ENCODE measurements around the gene TLX3. TPM values are rescaled to one million over a fixed set of nuclear protein-coding genes. Genes with fewer than 3 reads are reported as not detected.

Gene TLX3
- total and polyA plus RNA-seq, 2 of the 8 experiments (the other 6 are each of a cell fraction or from before 2014, with no cell fraction given): not detected

DNA sequence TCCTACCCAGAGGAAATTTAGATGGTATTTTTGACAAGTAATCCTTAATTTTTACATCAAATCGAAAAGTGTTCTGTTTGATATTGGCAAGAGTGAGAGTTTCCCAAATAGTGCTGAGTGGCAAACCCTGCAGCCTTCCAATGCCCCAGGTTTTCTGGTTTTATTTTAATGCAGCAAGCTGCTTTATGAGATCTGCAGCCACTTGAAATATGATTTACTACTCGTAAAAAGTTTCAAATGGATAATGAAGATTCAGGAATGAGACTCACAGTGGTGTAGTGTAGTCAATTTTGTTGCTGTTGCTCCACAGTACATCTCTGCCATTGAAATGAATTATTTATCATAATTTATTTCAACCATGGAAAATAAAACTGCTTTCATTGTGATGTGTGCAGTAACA is 23.6 kb upstream of the TLX3 start:
- Histone ChIP-seq H3K56ac (replicated peaks; ENCODE audit: insufficient read length, low read depth, low read length) (no peak overlapping the region), H3K14ac (ENCODE audit: insufficient read length) (no peak overlapping the region), H2BK5ac (ENCODE audit: low read depth, low read length) (no peak overlapping the region), H3K23ac (ENCODE audit: insufficient read length) (no peak overlapping the region), H3K4me1 (replicated peaks in 1 of 4; ENCODE audit: control insufficient read depth in 3 of 4, insufficient read depth in 4 of 4, low read length in 3 of 4) (no peaks in the 10 kb centered on the region), H3K79me1 (ENCODE audit: low read depth, low read length) (no peaks in the 10 kb centered on the region), H3K18ac (ENCODE audit: extremely low read depth, low read length) (no peak overlapping the region), H3K79me2 (ENCODE audit: control insufficient read depth in 1 of 2, insufficient read depth in 2 of 2, low read length in 2 of 2) (no peaks in the 10 kb centered on the region), H3K27ac (ENCODE audit: low read depth, low read length) (no peak overlapping the region), H3K4ac (replicated peaks; ENCODE audit: insufficient read length, low read depth, low read length) (no peak overlapping the region), H2BK120ac (replicated peaks; ENCODE audit: low read depth, low read length) (no peak overlapping the region), H4K91ac (replicated peaks; ENCODE audit: insufficient read length, low read length) (no peak overlapping the region), H3K27me3 (replicated peaks in 1 of 4; ENCODE audit: control insufficient read depth in 3 of 4, extremely low read depth in 1 of 4, insufficient read depth in 3 of 4, low read length in 3 of 4) (no peaks in the 10 kb centered on the region), H3K9ac (replicated peaks in 1 of 4; ENCODE audit: extremely low read depth in 1 of 4, low read depth in 3 of 4, low read length in 3 of 4) (no peak overlapping the region), H2BK20ac (ENCODE audit: low read length) (no peak overlapping the region), H2BK15ac (ENCODE audit: low read length) (no peak overlapping the region), H4K20me1 (replicated peaks in 1 of 2; ENCODE audit: control insufficient read depth in 1 of 2, insufficient read depth in 2 of 2, low read length in 2 of 2) (no peaks in the 10 kb centered on the region), H3K4me2 (ENCODE audit: insufficient read depth in 1 of 2, low read depth in 2 of 2, low read length in 2 of 2) (no peak overlapping the region), H3K23me2 (ENCODE audit: low read depth, low read length) (no peaks in the 10 kb centered on the region), H4K8ac (ENCODE audit: extremely low read depth, insufficient read depth, low read length) (no peak overlapping the region), H2AFZ (ENCODE audit: low read length) (no peak overlapping the region), H3K36me3 (ENCODE audit: control insufficient read depth in 2 of 4, insufficient read depth in 4 of 4, low read length in 3 of 4) (no peaks in the 10 kb centered on the region), H2BK12ac (ENCODE audit: low read depth, low read length) (no peak overlapping the region), H2AK5ac (ENCODE audit: low read depth, low read length) (no peak overlapping the region), H3K4me3 (ENCODE audit: extremely low read depth in 1 of 4, insufficient read depth in 2 of 4, low read depth in 3 of 4, low read length in 4 of 4) (no peak overlapping the region), H4K5ac (ENCODE audit: insufficient read length, low read depth, low read length) (no peak overlapping the region), H3K9me3 (ENCODE audit: insufficient read depth in 2 of 2, low read depth in 1 of 2, low read length in 1 of 2) (no peaks in the 10 kb centered on the region)
- WGBS, 2 experiments (ENCODE audit: extremely low coverage in 1 of 2, insufficient coverage in 1 of 2, insufficient read length in 1 of 2, insufficient replicate concordance in 2 of 2, low coverage in 1 of 2, low lambda C conversion rate in 2 of 2, missing lambda C conversion rate in 1 of 2): 60% methylated on average over 2 of the region's 2 CpGs; no CpG with 5 or more reads in 1 of the 2 experiments
- FAIRE-seq (no peak), DNase-seq (ENCODE audit: low read depth in 1 of 2, low spot score in 2 of 2) (no peak)
- ChIA-PET POLR2A (ENCODE audit: partially characterized antibody) (no interaction called here), CTCF (ENCODE audit: partially characterized antibody) (interaction anchor here (0.8 to 1.4 kb wide), 4 partner anchors 12 to 78 kb away, joined by 3 to 5 read pairs (median 4); no protein-coding TSS in a partner anchor)
- TF ChIP-seq, protein P1, sequence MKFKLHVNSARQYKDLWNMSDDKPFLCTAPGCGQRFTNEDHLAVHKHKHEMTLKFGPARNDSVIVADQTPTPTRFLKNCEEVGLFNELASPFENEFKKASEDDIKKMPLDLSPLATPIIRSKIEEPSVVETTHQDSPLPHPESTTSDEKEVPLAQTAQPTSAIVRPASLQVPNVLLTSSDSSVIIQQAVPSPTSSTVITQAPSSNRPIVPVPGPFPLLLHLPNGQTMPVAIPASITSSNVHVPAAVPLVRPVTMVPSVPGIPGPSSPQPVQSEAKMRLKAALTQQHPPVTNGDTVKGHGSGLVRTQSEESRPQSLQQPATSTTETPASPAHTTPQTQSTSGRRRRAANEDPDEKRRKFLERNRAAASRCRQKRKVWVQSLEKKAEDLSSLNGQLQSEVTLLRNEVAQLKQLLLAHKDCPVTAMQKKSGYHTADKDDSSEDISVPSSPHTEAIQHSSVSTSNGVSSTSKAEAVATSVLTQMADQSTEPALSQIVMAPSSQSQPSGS (IDR thresholded peaks at IDR 0.05; ENCODE audit: low read length): no peak
- TF ChIP-seq TEAD4 (IDR thresholded peaks at IDR 0.05; ENCODE audit: low read depth, low read length): no peak

All from H1 (cell line).